Ishikawa (cell line): ENCODE data around the gene FCHSD2.

Experiments
- CEBPB ChIP-seq: IDR thresholded peaks from 2 replicates; pipeline ENCODE4 v1.6.1; 2012
- CREB1 ChIP-seq: IDR thresholded peaks from 2 replicates; pipeline ENCODE4 v1.6.1; 2012; ENCODE audit warnings: low read depth
- EGR1 ChIP-seq: IDR thresholded peaks from 2 replicates; pipeline ENCODE4 v1.6.1; 2012
- EP300 ChIP-seq: IDR thresholded peaks from 2 replicates; pipeline ENCODE4 v1.6.1; 2012; ENCODE audit warnings: borderline replicate concordance
- FOXM1 ChIP-seq: IDR thresholded peaks from 2 replicates; pipeline ENCODE4 v1.6.1; 2012; ENCODE audit warnings: low read depth, borderline replicate concordance
- MAX ChIP-seq: IDR thresholded peaks from 2 replicates; pipeline ENCODE4 v1.6.1; 2012
- NFIC ChIP-seq: IDR thresholded peaks from 2 replicates; pipeline ENCODE4 v1.6.1; 2012
- RAD21 ChIP-seq: IDR thresholded peaks from 2 replicates; pipeline ENCODE4 v1.6.1; 2012; ENCODE audit warnings: low read depth
- REST ChIP-seq: IDR thresholded peaks from 2 replicates; pipeline ENCODE4 v1.6.1; 2012; ENCODE audit warnings: low read depth, mild to moderate bottlenecking
- TAF1 ChIP-seq: IDR thresholded peaks from 2 replicates; pipeline ENCODE4 v1.6.1; 2012; ENCODE audit warnings: low read depth, mild to moderate bottlenecking
- TCF12 ChIP-seq: IDR thresholded peaks from 2 replicates; pipeline ENCODE4 v1.6.1; 2012; ENCODE audit warnings: low read depth
- TEAD4 ChIP-seq: IDR thresholded peaks from 2 replicates; pipeline ENCODE4 v1.6.1; 2012
- USF1 ChIP-seq: IDR thresholded peaks from 2 replicates; pipeline ENCODE4 v1.6.1; 2012
- YY1 ChIP-seq: IDR thresholded peaks from 2 replicates; pipeline ENCODE4 v1.6.1; 2012; ENCODE audit warnings: low read depth
- ZBTB7A ChIP-seq: IDR thresholded peaks from 2 replicates; pipeline ENCODE4 v1.6.1; 2012; ENCODE audit warnings: low read depth

FCHSD2 gene

GRCh38 chr11:72838691-72839305 is 303.3 kb downstream of the FCHSD2 start:
- TF ChIP-seq CREB1, result no peak
- no peak for TF ChIP-seq CEBPB
- no peak for TF ChIP-seq MAX
- no peak for TF ChIP-seq TCF12
- TF ChIP-seq EP300, result no peak
- no peak for TF ChIP-seq NFIC
- TF ChIP-seq TEAD4, result no peak
- no peak for TF ChIP-seq USF1
- TF ChIP-seq YY1, result no peak
- TF ChIP-seq FOXM1, result no peak
- TF ChIP-seq RAD21, result no peak
- no peak for TF ChIP-seq TAF1
- no peak for TF ChIP-seq REST
- TF ChIP-seq EGR1, result no peak
- TF ChIP-seq ZBTB7A, result no peak

GRCh38 chr11:72836111-72836510 is 306.0 kb downstream of the FCHSD2 start:
- no peak for TF ChIP-seq MAX
- TF ChIP-seq REST, result no peak
- no peak for TF ChIP-seq TEAD4
- no peak for TF ChIP-seq YY1
- TF ChIP-seq ZBTB7A, result no peak
- no peak for TF ChIP-seq CREB1
- no peak for TF ChIP-seq EP300
- no peak for TF ChIP-seq EGR1
- TF ChIP-seq NFIC, result no peak
- TF ChIP-seq FOXM1, result no peak
- TF ChIP-seq CEBPB, result no peak
- TF ChIP-seq USF1, result no peak
- no peak for TF ChIP-seq TCF12
- TF ChIP-seq TAF1, result no peak
- TF ChIP-seq RAD21, result no peak

- TF ChIP-seq CREB1 (no peak), FOXM1 (no peak)
Observed at GRCh38 chr11:72834905-72835304, 307.2 kb downstream of the FCHSD2 start.

GRCh38 chr11:72833811-72834493 is 308.2 kb downstream of the FCHSD2 start:
- TF ChIP-seq USF1 (no peak), EP300 (no peak), TAF1 (no peak), NFIC (no peak), CREB1 (no peak), CEBPB (no peak)

- TF ChIP-seq MAX (no peak), TAF1 (no peak), CEBPB (no peak), RAD21 (no peak), ZBTB7A (no peak)
Observed at GRCh38 chr11:72833083-72833733, 308.9 kb downstream of the FCHSD2 start.
